Upper lobe of left lung (tissue), 6 donors: Measurements from ENCODE around the gene PDLIM7. TPM values are rescaled to one million over a fixed set of nuclear protein-coding genes. Genes with fewer than 3 reads are reported as not detected.

Source experiments
- ATAC-seq, 2 donors: fragments of 200-7000 bp; cut with Tn5 transposase; one replicate each; pipeline ENCODE4 v1.9.1; 2022; ENCODE audit warnings: mild to moderate bottlenecking in 2 of 2, moderate library complexity in 2 of 2; ENCODE audit not compliant: low FRiP score in 2 of 2
- DNase-seq, 2 donors: peaks; one replicate each; pipeline ENCODE4 v3.0.0-alpha.2; 2019 to 2020
- H3K27ac ChIP-seq, 4 donors: fragments of 200-600 bp; sonication (generic); one replicate each; pipeline ENCODE4 v1.5.1; 2016 to 2019
- H3K27me3 ChIP-seq, 4 donors: fragments of 200-600 bp; sonication (generic); one replicate each; pipeline ENCODE4 v1.5.1; 2017 to 2019
- H3K36me3 ChIP-seq, 4 donors: fragments of 200-600 bp; sonication (generic); one replicate each; pipeline ENCODE4 v1.5.1; 2016 to 2019
- H3K4me1 ChIP-seq, 4 donors: fragments of 200-600 bp; sonication (generic); one replicate each; pipeline ENCODE4 v1.5.1; 2018 to 2019
- H3K4me3 ChIP-seq, 4 donors: fragments of 200-600 bp; sonication (generic); one replicate each; pipeline ENCODE4 v1.5.1; 2017 to 2019; ENCODE audit warnings: mild to moderate bottlenecking in 2 of 4, moderate library complexity in 1 of 4
- H3K9me3 ChIP-seq, 4 donors: fragments of 200-600 bp; sonication (generic); one replicate each; pipeline ENCODE4 v1.5.1; 2018 to 2019
- CTCF ChIP-seq, 6 experiments: fragments of 450-650 bp in 4 of 6; fragments of 200-600 bp in 2 of 6; sonication (generic) in 2 of 6; IDR thresholded peaks; one replicate each; pipeline ENCODE4 v1.5.1; 2016 to 2019; ENCODE audit warnings: antibody characterized with exemption in 6 of 6
- EP300 ChIP-seq, 4 donors: sonication (generic); formaldehyde crosslinking; IDR thresholded peaks; one replicate each; pipeline ENCODE4 v1.5.1; 2017; ENCODE audit warnings: antibody characterized with exemption in 4 of 4, control low read depth in 2 of 4
- POLR2A ChIP-seq, 4 donors: fragments of 450-650 bp; IDR thresholded peaks; one replicate each; pipeline ENCODE4 v1.5.1; 2016 to 2017; ENCODE audit warnings: antibody characterized with exemption in 4 of 4, mild to moderate bottlenecking in 2 of 4
- POLR2AphosphoS5 ChIP-seq, 2 donors: sonication (generic); formaldehyde crosslinking; IDR thresholded peaks; one replicate each; pipeline ENCODE4 v1.5.1; 2017; ENCODE audit warnings: antibody characterized with exemption in 2 of 2
- WGBS, 2 donors: methylation state at CpG; one replicate each; pipeline ENCODE4 v1.1.5; 2017 to 2018; 5-methylcytosine and 5-hydroxymethylcytosine counted together
- total RNA-seq, 6 donors: library from RNA; depleted of rRNA in 4 of 6; stranded (reverse); fragments of >200 nt in 4 of 6; gene quantifications; one replicate each; pipeline versions ENCODE4 v1.1.0 to v1.2.1, GENCODE V29; 2016 to 2021
- donor health status: DM: no; HTN: no; CAD: no; lungs with moderate emphysema.
- donor health status: DM: no; HTN: yes; CAD: no; lungs with severe emphysema.

PDLIM7 gene
- total RNA-seq, 6 donors from 2014 or later = 32.0 to 142 (median 75.8) TPM

GRCh38 chr5:177528631-177529030 lies 31.2 kb upstream of the PDLIM7 start:
- 90 to 95% methylated on average over 10 of the region's 10 CpGs for WGBS, 2 donors

GRCh38 chr5:177527595-177527994 lies 30.2 kb upstream of the PDLIM7 start:
- WGBS, 2 donors = 96% methylated on average over 8 of the region's 8 CpGs
- Histone ChIP-seq H3K9me3 (no peaks in the 10 kb centered on the region), H3K27me3 (no peaks in the 10 kb centered on the region), H3K4me3 (no peak overlapping the region), H3K27ac (no peak overlapping the region), H3K36me3 (peaks cover 11 to 94% (median 78%) of the 10 kb centered on the region in 4 donors), H3K4me1 (peaks cover 0 to 4% (median 0%) of the 10 kb centered on the region in 4 donors)
- no peak for DNase-seq
- no peak for ATAC-seq
- no peak for TF ChIP-seq CTCF (IDR thresholded peaks at IDR 0.05)
- TF ChIP-seq POLR2AphosphoS5 (IDR thresholded peaks at IDR 0.05) = no peak
- no peak for TF ChIP-seq EP300 (IDR thresholded peaks at IDR 0.05)
- no peak for TF ChIP-seq POLR2A (IDR thresholded peaks at IDR 0.05)

More at GRCh38 chr5:177528631-177529030, 31.2 kb upstream of the PDLIM7 start:
- ATAC-seq = no peak
- no peaks in the 10 kb centered on the region for H3K9me3 ChIP-seq
- no peaks in the 10 kb centered on the region for H3K27me3 ChIP-seq
- TF ChIP-seq CTCF (IDR thresholded peaks at IDR 0.05) (no peak), POLR2A (IDR thresholded peaks at IDR 0.05) (no peak), EP300 (IDR thresholded peaks at IDR 0.05) (no peak), POLR2AphosphoS5 (IDR thresholded peaks at IDR 0.05) (no peak)
- H3K4me3 ChIP-seq = no peak overlapping the region
- no peak overlapping the region for H3K27ac ChIP-seq
- peaks cover 0 to 4% (median 0%) of the 10 kb centered on the region in 4 donors for H3K4me1 ChIP-seq
- DNase-seq = no peak
- peaks cover 11 to 94% (median 77%) of the 10 kb centered on the region in 4 donors for H3K36me3 ChIP-seq

- no peak overlapping the region for H3K4me3 ChIP-seq
- 89 to 94% methylated on average over 6 of the region's 6 CpGs for WGBS, 2 donors
- H3K27ac ChIP-seq = no peak overlapping the region
- no peaks in the 10 kb centered on the region for H3K9me3 ChIP-seq
- H3K4me1 ChIP-seq = peaks cover 0 to 4% (median 0%) of the 10 kb centered on the region in 4 donors
- H3K36me3 ChIP-seq = peaks cover 11 to 94% (median 74%) of the 10 kb centered on the region in 4 donors
- no peaks in the 10 kb centered on the region for H3K27me3 ChIP-seq
- no peak for TF ChIP-seq POLR2AphosphoS5 (IDR thresholded peaks at IDR 0.05)
- no peak for TF ChIP-seq CTCF (IDR thresholded peaks at IDR 0.05)
- no peak for TF ChIP-seq POLR2A (IDR thresholded peaks at IDR 0.05)
- TF ChIP-seq EP300 (IDR thresholded peaks at IDR 0.05) = no peak
- DNase-seq (no peak), ATAC-seq (no peak)
These were observed 29.4 kb upstream of the PDLIM7 start for GRCh38 chr5:177526791-177527190.

GRCh38 chr5:177526191-177526590 lies 28.8 kb upstream of the PDLIM7 start:
- peaks cover 17 to 94% (median 74%) of the 10 kb centered on the region in 4 donors for H3K36me3 ChIP-seq
- TF ChIP-seq EP300 (IDR thresholded peaks at IDR 0.05) (no peak), CTCF (IDR thresholded peaks at IDR 0.05) (no peak), POLR2AphosphoS5 (IDR thresholded peaks at IDR 0.05) (no peak), POLR2A (IDR thresholded peaks at IDR 0.05) (no peak)
- H3K4me1 ChIP-seq = peaks cover 0 to 3% (median 1%) of the 10 kb centered on the region in 4 donors
- WGBS, 2 donors = 80 to 91% methylated on average over 1 to 4 of the region's 4 CpGs
- no peak overlapping the region for H3K4me3 ChIP-seq
- ATAC-seq (no peak), DNase-seq (no peak)
- no peaks in the 10 kb centered on the region for H3K27me3 ChIP-seq
- no peaks in the 10 kb centered on the region for H3K9me3 ChIP-seq
- H3K27ac ChIP-seq = no peak overlapping the region
